K562 (cell line): ENCODE data around the gene CD276. TPM values are rescaled to one million over a fixed set of nuclear protein-coding genes. Genes with fewer than 3 reads are reported as not detected.
A peak's percentile ranks its signal among the peaks of the same experiment; 100 is the strongest.

Experiments used
- ATAC-seq: fragments of 200-7000 bp; cut with Tn5 transposase; 3 replicates; pipeline ENCODE4 v1.9.1; 2020; ENCODE audit warnings: moderate library complexity
- BruUV-seq: library from RNA; stranded (reverse); fragments of 400-500 nt; replicated peaks from 2 replicates; lab custom pipeline; 2021; lab: Mats Ljungman, UMichigan
- CTCF ChIA-PET: fragments of 300-600 bp; formaldehyde crosslinking; extraction: SDS; loops from one replicate; lab custom pipeline; 2021; ENCODE audit warnings: low intra/inter-chr PET ratio; lab: Yijun Ruan, JAX
- POLR2A ChIA-PET: fragments of 300-600, 350-650 bp; sonication (Branson Sonifier 250); formaldehyde crosslinking; extraction: SDS; loops from one replicate; lab custom pipeline; 2021; ENCODE audit warnings: antibody characterized with exemption, inconsistent platforms; lab: Yijun Ruan, JAX
- DNase-seq, 4 experiments: peaks; one replicate each; pipeline versions ENCODE4 v3.0.0 to v3.0.0-alpha.2; 2011 to 2018; ENCODE audit warnings: low spot score in 3 of 4, mixed read lengths in 3 of 4; ENCODE audit errors: extremely low read depth in 1 of 4
- FAIRE-seq: peaks from 2 replicates; lab custom pipeline; 2011; peaks lifted over from hg19 to GRCh38; lab: Jason Lieb, UNC
- H2AFZ ChIP-seq: 2 replicates; pipeline ENCODE4 v1.6.0; 2011; ENCODE audit warnings: low read depth, low read length, control low read depth, inconsistent platforms
- H3K27ac ChIP-seq: fragments of 200-600 bp; 3 replicates; pipeline ENCODE4 v1.8.0; 2011; ENCODE audit warnings: low read depth, mild to moderate bottlenecking, control low read depth, inconsistent platforms, low read length, moderate library complexity, mixed read lengths; ENCODE audit errors: extremely low read depth
- H3K27me3 ChIP-seq, 2 experiments: fragments of 300-600 bp in 1 of 2; 2 replicates in 1 of 2; 3 replicates in 1 of 2; pipeline versions ENCODE4 v1.6.0 to v1.8.0; 2011; ENCODE audit warnings: inconsistent platforms in 2 of 2, low read length in 2 of 2, mild to moderate bottlenecking in 1 of 2, mixed read lengths in 1 of 2, moderate library complexity in 1 of 2; ENCODE audit not compliant: control insufficient read depth in 2 of 2, insufficient read depth in 2 of 2
- H3K36me3 ChIP-seq: fragments of 300-600 bp; 3 replicates; pipeline ENCODE4 v1.8.0; 2011; ENCODE audit warnings: mild to moderate bottlenecking, low read length, inconsistent platforms; ENCODE audit not compliant: control insufficient read depth, insufficient read depth
- H3K4me1 ChIP-seq, 2 experiments: fragments of 200-600 bp in 1 of 2; replicated peaks in 1 of 2; 2 replicates in 1 of 2; 3 replicates in 1 of 2; pipeline versions ENCODE4 v1.5.1 to v1.8.0; 2011; ENCODE audit warnings: inconsistent platforms in 2 of 2, low read length in 2 of 2, mild to moderate bottlenecking in 1 of 2, mixed read lengths in 1 of 2, moderate library complexity in 1 of 2; ENCODE audit not compliant: control insufficient read depth in 2 of 2, insufficient read depth in 2 of 2
- H3K4me2 ChIP-seq: 2 replicates; pipeline ENCODE4 v1.6.1; 2011; ENCODE audit warnings: low read length, control low read depth, inconsistent platforms, mixed read lengths; ENCODE audit not compliant: insufficient read depth
- H3K4me3 ChIP-seq: fragments of 200-600 bp; sonication (generic), shearing (Covaris generic); 2 replicates; pipeline ENCODE4 v1.5.1; 2016; ENCODE audit warnings: control low read depth, inconsistent platforms
- H3K79me2 ChIP-seq: fragments of 200-600 bp; 3 replicates; pipeline ENCODE4 v1.8.0; 2011; ENCODE audit warnings: low read length, inconsistent platforms; ENCODE audit not compliant: control insufficient read depth, insufficient read depth
- H3K9ac ChIP-seq, 2 experiments: 2 replicates each; pipeline versions ENCODE4 v1.6.0 to v1.6.1; 2011; ENCODE audit warnings: low read depth in 2 of 2, low read length in 2 of 2, control low read depth in 1 of 2, inconsistent platforms in 1 of 2, mild to moderate bottlenecking in 1 of 2, mixed read lengths in 1 of 2; ENCODE audit not compliant: insufficient read depth in 1 of 2
- H3K9me1 ChIP-seq: one replicate; pipeline ENCODE4 v1.6.0; 2011; ENCODE audit warnings: inconsistent platforms, mild to moderate bottlenecking, low read length, moderate library complexity; ENCODE audit not compliant: control insufficient read depth, insufficient read depth
- H3K9me3 ChIP-seq: replicated peaks from 2 replicates; pipeline ENCODE4 v1.5.1; 2011; ENCODE audit warnings: low read depth, low read length, inconsistent platforms; ENCODE audit not compliant: control insufficient read depth, insufficient read depth
- H4K20me1 ChIP-seq: replicated peaks from 2 replicates; pipeline ENCODE4 v1.6.1; 2011; ENCODE audit warnings: low read length, inconsistent platforms, mixed read lengths; ENCODE audit not compliant: control insufficient read depth, insufficient read depth
- CTCF ChIP-seq, 3 experiments: IDR thresholded peaks in 2 of 3; conservative IDR thresholded peaks in 1 of 3; 2 replicates each; pipeline ENCODE4 v1.5.1; 2011 to 2012; ENCODE audit warnings: low read length in 3 of 3, mild to moderate bottlenecking in 3 of 3, control low read depth in 2 of 3, improper control_type of control experiment in 1 of 3, inconsistent platforms in 1 of 3, low read depth in 1 of 3, mixed read lengths in 1 of 3, moderate library complexity in 1 of 3; ENCODE audit not compliant: insufficient read depth in 2 of 3
- MCM3 ChIP-seq: fragments of 450-650 bp; IDR thresholded peaks from 2 replicates; pipeline ENCODE4 v1.6.1; 2016
- MCM7 ChIP-seq, 2 experiments: fragments of 450-650 bp; IDR thresholded peaks; 2 replicates each; pipeline ENCODE4 v1.6.1; 2016 to 2018
- MITF ChIP-seq: IDR thresholded peaks from 2 replicates; pipeline ENCODE4 v1.6.1; 2014; ENCODE audit warnings: antibody characterized with exemption
- SRSF7 ChIP-seq: fragments of 200-400 bp; formaldehyde crosslinking; optimal IDR thresholded peaks from 2 replicates; pipeline ENCODE3; 2017; ENCODE audit warnings: mild to moderate bottlenecking, low read depth, low read length
- WGBS: fragments of 100-300 bp; shearing (Covaris generic); methylation state at CpG from one replicate; pipeline ENCODE4 v1.1.6; 2016; ENCODE audit warnings: low coverage, mixed read lengths; ENCODE audit not compliant: insufficient coverage; ENCODE audit errors: missing lambda C conversion rate; 5-methylcytosine and 5-hydroxymethylcytosine counted together
- in situ Hi-C: fragments of 300-500 bp; cut with MboI; formaldehyde crosslinking; loops from 4 replicates; pipeline ENCODE4 v1.15.0; 2018; ENCODE audit warnings: inconsistent platforms, mixed read lengths
- intact Hi-C: fragments of 100-400 bp; cut with micrococcal nuclease; formaldehyde crosslinking; loops from 2 replicates; pipeline ENCODE4 v1.14.2; 2022
- polyA plus RNA-seq, 8 experiments: library from polyadenylated mRNA; depleted of rRNA in 4 of 8; stranded (reverse) in 5 of 8; unstranded in 3 of 8; fragments of >200 nt; fragmentation: Nextera tagmentation in 2 of 8; fragmentation: Illumina TruSeq in 1 of 8; extraction: Ambion mirVana in 2 of 8; extraction: Trizol in 1 of 8; gene quantifications; 2 replicates each; pipeline versions ENCODE4 v1.2.1 to v1.2.3, GENCODE V29; 2011 to 2014; ENCODE audit warnings: inconsistent platforms in 1 of 8, missing spikeins in 1 of 8
- total RNA-seq, 7 experiments: library from RNA; depleted of rRNA in 6 of 7; stranded (reverse); fragments of >200 nt in 6 of 7; fragmentation: Illumina TruSeq in 2 of 7; extraction: Trizol in 2 of 7; gene quantifications; 2 replicates each; pipeline versions ENCODE4 v1.2.1 to v1.2.3, GENCODE V29; 2011 to 2021; ENCODE audit warnings: low replicate concordance in 1 of 7

CD276 gene
- total and polyA plus RNA-seq, 9 of the 15 experiments (the other 6 are each of a cell fraction or from before 2014, with no cell fraction given), result 0.11 to 3.6 (median 2.3) TPM

- H3K36me3 ChIP-seq, result no peaks in the 10 kb centered on the region
- POLR2A ChIA-PET, result interaction anchor here (0.6 kb wide), 1 partner anchor 11 kb away, joined by 3 read pairs; no protein-coding TSS in a partner anchor
- ATAC-seq, result no peak; the same call in 2 of the 3 replicates
- no peak for DNase-seq
- no peaks in the 10 kb centered on the region for H3K9me1 ChIP-seq
- no peak for TF ChIP-seq MCM7 (IDR thresholded peaks at IDR 0.05)
- no peak for TF ChIP-seq MITF
- 0 out of 6 replicates have a peak, but pooled peaks of 1 of the 3 experiments have one; percentile 40 for TF ChIP-seq CTCF (IDR thresholded peaks at IDR 0.05 in 2 of 3, conservative IDR thresholded peaks at IDR 0.05 in 1 of 3; ENCODE audit: insufficient read depth in 2 of 3, low read depth in 1 of 3, low read length in 3 of 3)
- TF ChIP-seq SRSF7, result no peak
- no peak for TF ChIP-seq MCM3
- peaks cover 0 to 26% of the 10 kb centered on the region in 2 experiments; a peak in 2 of 5 replicates for H3K27me3 ChIP-seq
- H3K4me2 ChIP-seq, result no peak overlapping the region
- H3K27ac ChIP-seq, result no peak overlapping the region
- WGBS, result 2% methylated on average over 11 of the region's 11 CpGs
- H3K4me3 ChIP-seq, result no peak overlapping the region
- H3K4me1 ChIP-seq, result no peaks in the 10 kb centered on the region
- H3K79me2 ChIP-seq, result no peaks in the 10 kb centered on the region
- in situ Hi-C loops, result no loop called here
- intact Hi-C loops, result no loop called here
- no peak overlapping the region for H2AFZ ChIP-seq
- CTCF ChIA-PET, result no interaction called here
- H3K9me3 ChIP-seq, result no peaks in the 10 kb centered on the region
- peaks cover 4% of the 10 kb centered on the region; the same call in 1 of the 2 replicates for H4K20me1 ChIP-seq
- no TSS peak for BruUV-seq
- FAIRE-seq, result no peak
- no peak overlapping the region for H3K9ac ChIP-seq
These were observed 33.6 kb downstream of the CD276 start for GRCh38 chr15:73717802-73718201.
